Measurements from ENCODE around the gene TMEM108.
A peak's percentile ranks its signal among the peaks of the same experiment; 100 is the strongest.

Gene TMEM108

GRCh38 chr3:133367956-133368355, 329.8 kb downstream of the TMEM108 start:
- no peak for TF ChIP-seq POLR2AphosphoS5 (IDR thresholded peaks at IDR 0.05; ENCODE audit: low read depth, low read length)
- no peak for TF ChIP-seq POLR2A (IDR thresholded peaks at IDR 0.05; ENCODE audit: low read depth, low read length)
- no peak for TF ChIP-seq TAF1 (IDR thresholded peaks at IDR 0.05; ENCODE audit: borderline replicate concordance, low read depth, low read length)
- FAIRE-seq = no peak
- no peak for DNase-seq (ENCODE audit: insufficient read length)

GRCh38 chr3:133368371-133369067, 330.3 kb downstream of the TMEM108 start:
- no peak for TF ChIP-seq POLR2A (IDR thresholded peaks at IDR 0.05; ENCODE audit: low read depth, low read length)
- no peak for TF ChIP-seq TAF1 (IDR thresholded peaks at IDR 0.05; ENCODE audit: borderline replicate concordance, low read depth, low read length)
- no peak for TF ChIP-seq POLR2AphosphoS5 (IDR thresholded peaks at IDR 0.05; ENCODE audit: low read depth, low read length)
- FAIRE-seq = no peak
- DNase-seq (ENCODE audit: insufficient read length) = no peak

- FAIRE-seq (no peak), DNase-seq (ENCODE audit: insufficient read length) (no peak)
- TF ChIP-seq POLR2A (IDR thresholded peaks at IDR 0.05; ENCODE audit: low read depth, low read length) (no peak), POLR2AphosphoS5 (IDR thresholded peaks at IDR 0.05; ENCODE audit: low read depth, low read length) (no peak), TAF1 (IDR thresholded peaks at IDR 0.05; ENCODE audit: borderline replicate concordance, low read depth, low read length) (no peak)
Observed at GRCh38 chr3:133369068-133369440, 330.9 kb downstream of the TMEM108 start.

GRCh38 chr3:133371181-133371580, 333.0 kb downstream of the TMEM108 start:
- TF ChIP-seq POLR2AphosphoS5 (IDR thresholded peaks at IDR 0.05; ENCODE audit: low read depth, low read length) (no peak), POLR2A (IDR thresholded peaks at IDR 0.05; ENCODE audit: low read depth, low read length) (no peak), TAF1 (IDR thresholded peaks at IDR 0.05; ENCODE audit: borderline replicate concordance, low read depth, low read length) (no peak)
- no peak for FAIRE-seq

GRCh38 chr3:133371676-133372075, 333.5 kb downstream of the TMEM108 start:
- FAIRE-seq = no peak
- no peak for DNase-seq (ENCODE audit: insufficient read length)
- TF ChIP-seq TAF1 (IDR thresholded peaks at IDR 0.05; ENCODE audit: borderline replicate concordance, low read depth, low read length) (no peak), POLR2AphosphoS5 (IDR thresholded peaks at IDR 0.05; ENCODE audit: low read depth, low read length) (no peak)

More at GRCh38 chr3:133371181-133371580, 333.0 kb downstream of the TMEM108 start:
- no peak for DNase-seq (ENCODE audit: insufficient read length)

GRCh38 chr3:133374708-133375402, 336.7 kb downstream of the TMEM108 start:
- DNase-seq (ENCODE audit: insufficient read length) = no peak
- TF ChIP-seq TAF1 (IDR thresholded peaks at IDR 0.05; ENCODE audit: borderline replicate concordance, low read depth, low read length) (no peak), POLR2A (IDR thresholded peaks at IDR 0.05; ENCODE audit: low read depth, low read length) (no peak), POLR2AphosphoS5 (IDR thresholded peaks at IDR 0.05; ENCODE audit: low read depth, low read length) (no peak)
- FAIRE-seq = no peak

- DNase-seq (ENCODE audit: insufficient read length) (no peak), FAIRE-seq (no peak)
- no peak for TF ChIP-seq POLR2A (IDR thresholded peaks at IDR 0.05; ENCODE audit: low read depth, low read length)
- TF ChIP-seq POLR2AphosphoS5 (IDR thresholded peaks at IDR 0.05; ENCODE audit: low read depth, low read length) = no peak
- TF ChIP-seq TAF1 (IDR thresholded peaks at IDR 0.05; ENCODE audit: borderline replicate concordance, low read depth, low read length) = no peak
Observed at GRCh38 chr3:133375403-133375745, 337.2 kb downstream of the TMEM108 start.

- DNase-seq (ENCODE audit: insufficient read length) (no peak), FAIRE-seq (no peak)
- TF ChIP-seq TAF1 (IDR thresholded peaks at IDR 0.05; ENCODE audit: borderline replicate concordance, low read depth, low read length) (no peak), POLR2AphosphoS5 (IDR thresholded peaks at IDR 0.05; ENCODE audit: low read depth, low read length) (no peak), POLR2A (IDR thresholded peaks at IDR 0.05; ENCODE audit: low read depth, low read length) (no peak)
Observed at GRCh38 chr3:133376810-133377209, 338.6 kb downstream of the TMEM108 start.

GRCh38 chr3:133377396-133377795, 339.2 kb downstream of the TMEM108 start:
- no peak for TF ChIP-seq TAF1 (IDR thresholded peaks at IDR 0.05; ENCODE audit: borderline replicate concordance, low read depth, low read length)
- TF ChIP-seq POLR2AphosphoS5 (IDR thresholded peaks at IDR 0.05; ENCODE audit: low read depth, low read length) = no peak
- no peak for TF ChIP-seq POLR2A (IDR thresholded peaks at IDR 0.05; ENCODE audit: low read depth, low read length)
- peak; percentile 33 for FAIRE-seq
- no peak for DNase-seq (ENCODE audit: insufficient read length)

- DNase-seq (ENCODE audit: insufficient read length) (no peak), FAIRE-seq (no peak)
- TF ChIP-seq POLR2AphosphoS5 (IDR thresholded peaks at IDR 0.05; ENCODE audit: low read depth, low read length) = no peak
- no peak for TF ChIP-seq POLR2A (IDR thresholded peaks at IDR 0.05; ENCODE audit: low read depth, low read length)
- TF ChIP-seq TAF1 (IDR thresholded peaks at IDR 0.05; ENCODE audit: borderline replicate concordance, low read depth, low read length) = no peak
Observed at GRCh38 chr3:133379926-133380325, 341.7 kb downstream of the TMEM108 start.

GRCh38 chr3:133380481-133381225, 342.5 kb downstream of the TMEM108 start:
- TF ChIP-seq TAF1 (IDR thresholded peaks at IDR 0.05; ENCODE audit: borderline replicate concordance, low read depth, low read length) = no peak
- TF ChIP-seq POLR2A (IDR thresholded peaks at IDR 0.05; ENCODE audit: low read depth, low read length) = no peak
- no peak for TF ChIP-seq POLR2AphosphoS5 (IDR thresholded peaks at IDR 0.05; ENCODE audit: low read depth, low read length)
- FAIRE-seq (no peak), DNase-seq (ENCODE audit: insufficient read length) (no peak)
